Measurements from ENCODE around the gene GNG2. TPM values are rescaled to one million over a fixed set of nuclear protein-coding genes. Genes with fewer than 3 reads are reported as not detected.
A peak's percentile ranks its signal among the peaks of the same experiment; 100 is the strongest.

Gene GNG2
- polyA plus RNA-seq, 1 of the 3 experiments (the other 2 are of a cell fraction): 17.8 TPM

DNA sequence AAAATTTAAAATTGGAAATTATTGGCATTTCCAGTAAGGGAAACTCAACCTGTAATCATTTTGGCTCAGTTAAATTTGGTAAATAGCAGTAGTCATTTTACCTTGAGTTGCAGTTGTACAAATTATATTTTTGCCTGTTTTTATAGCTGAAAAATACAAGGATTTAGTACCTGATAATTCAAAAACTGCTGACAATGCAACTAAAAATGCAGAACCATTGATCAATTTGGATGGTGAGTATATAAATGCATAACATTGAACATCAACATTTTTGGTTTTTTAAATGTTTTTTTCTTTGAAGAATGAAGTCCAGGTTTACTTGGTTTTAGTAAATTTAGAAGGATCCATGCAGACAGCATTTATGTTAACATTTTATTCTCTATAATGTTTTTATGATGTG lies 137.9 kb downstream of the GNG2 start (continued):
- TF ChIP-seq, protein P1, sequence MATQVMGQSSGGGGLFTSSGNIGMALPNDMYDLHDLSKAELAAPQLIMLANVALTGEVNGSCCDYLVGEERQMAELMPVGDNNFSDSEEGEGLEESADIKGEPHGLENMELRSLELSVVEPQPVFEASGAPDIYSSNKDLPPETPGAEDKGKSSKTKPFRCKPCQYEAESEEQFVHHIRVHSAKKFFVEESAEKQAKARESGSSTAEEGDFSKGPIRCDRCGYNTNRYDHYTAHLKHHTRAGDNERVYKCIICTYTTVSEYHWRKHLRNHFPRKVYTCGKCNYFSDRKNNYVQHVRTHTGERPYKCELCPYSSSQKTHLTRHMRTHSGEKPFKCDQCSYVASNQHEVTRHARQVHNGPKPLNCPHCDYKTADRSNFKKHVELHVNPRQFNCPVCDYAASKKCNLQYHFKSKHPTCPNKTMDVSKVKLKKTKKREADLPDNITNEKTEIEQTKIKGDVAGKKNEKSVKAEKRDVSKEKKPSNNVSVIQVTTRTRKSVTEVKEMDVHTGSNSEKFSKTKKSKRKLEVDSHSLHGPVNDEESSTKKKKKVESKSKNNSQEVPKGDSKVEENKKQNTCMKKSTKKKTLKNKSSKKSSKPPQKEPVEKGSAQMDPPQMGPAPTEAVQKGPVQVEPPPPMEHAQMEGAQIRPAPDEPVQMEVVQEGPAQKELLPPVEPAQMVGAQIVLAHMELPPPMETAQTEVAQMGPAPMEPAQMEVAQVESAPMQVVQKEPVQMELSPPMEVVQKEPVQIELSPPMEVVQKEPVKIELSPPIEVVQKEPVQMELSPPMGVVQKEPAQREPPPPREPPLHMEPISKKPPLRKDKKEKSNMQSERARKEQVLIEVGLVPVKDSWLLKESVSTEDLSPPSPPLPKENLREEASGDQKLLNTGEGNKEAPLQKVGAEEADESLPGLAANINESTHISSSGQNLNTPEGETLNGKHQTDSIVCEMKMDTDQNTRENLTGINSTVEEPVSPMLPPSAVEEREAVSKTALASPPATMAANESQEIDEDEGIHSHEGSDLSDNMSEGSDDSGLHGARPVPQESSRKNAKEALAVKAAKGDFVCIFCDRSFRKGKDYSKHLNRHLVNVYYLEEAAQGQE (IDR thresholded peaks at IDR 0.05; ENCODE audit: low read depth, low read length): no peak
- TF ChIP-seq SMC3 (IDR thresholded peaks at IDR 0.05; ENCODE audit: low read depth, low read length): no peak

DNA sequence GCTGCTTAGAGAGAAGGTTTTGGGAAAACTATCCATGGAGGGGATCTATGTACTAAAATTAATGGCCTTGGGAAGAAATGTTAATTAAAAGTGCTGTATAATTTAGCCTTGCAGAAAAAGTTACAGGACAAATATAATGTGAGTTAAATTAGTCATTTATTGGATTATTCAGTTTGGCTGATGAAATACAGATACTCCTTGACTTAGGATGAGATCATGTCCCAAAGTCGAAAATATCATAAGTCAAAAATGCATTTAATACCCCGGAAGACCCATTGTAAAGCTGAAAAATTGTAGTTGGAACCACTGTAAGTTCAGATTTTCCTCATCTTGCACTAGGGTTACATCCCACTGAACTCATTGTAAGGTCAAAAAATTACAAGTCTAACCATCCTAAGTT lies 138.7 kb downstream of the GNG2 start:
- Histone ChIP-seq H3K4me1 (ENCODE audit: control insufficient read depth in 1 of 2, insufficient read depth in 2 of 2, low read depth in 1 of 2, low read length in 1 of 2) (peaks cover 0 to 17% of the 10 kb centered on the region in 2 experiments; a peak in 2 of 4 replicates), H3K9ac (peak overlapping the region; percentile 48; the same call in 1 of the 2 replicates), H3K27me3 (ENCODE audit: insufficient read depth) (no peaks in the 10 kb centered on the region), H2AFZ (ENCODE audit: low read depth) (no peak overlapping the region), H3K27ac (ENCODE audit: low read depth in 2 of 2, low read length in 1 of 2) (peak overlapping the region in 1 of 2 experiments; percentile 90; a peak in 2 of 4 replicates), H3K4me2 (peak overlapping the region; percentile 1; the same call in 1 of the 2 replicates), H3F3A (replicated peaks; ENCODE audit: insufficient read depth) (peaks cover 35% of the 10 kb centered on the region), H4K20me1 (ENCODE audit: insufficient read depth) (no peaks in the 10 kb centered on the region), H3K9me2 (no peaks in the 10 kb centered on the region), H3K36me3 (replicated peaks in 1 of 2; ENCODE audit: control insufficient read depth in 1 of 2, insufficient read depth in 2 of 2, low read length in 1 of 2) (peaks cover 74 to 97% of the 10 kb centered on the region in 2 experiments), H3K4me3 (ENCODE audit: low read depth in 2 of 2, low read length in 1 of 2) (no peak overlapping the region), H3K79me2 (ENCODE audit: insufficient read depth) (peaks cover 58% of the 10 kb centered on the region), H3K9me3 (no peaks in the 10 kb centered on the region)
- DNase-seq: no peak
- CTCF ChIA-PET: interaction anchor here (1.4 kb wide), 1 partner anchor 17 kb away, joined by 3 read pairs; no protein-coding TSS in a partner anchor
- POLR2A ChIA-PET: no interaction called here
- 36% methylated on average over 2 of the region's 2 CpGs for WGBS (ENCODE audit: low lambda C conversion rate)
- no peak for TF ChIP-seq MXI1 (IDR thresholded peaks at IDR 0.05; ENCODE audit: low read depth, low read length)
- TF ChIP-seq FOXM1 (IDR thresholded peaks at IDR 0.05; ENCODE audit: low read depth): no peak
- TF ChIP-seq FOXJ3 (CRISPR knock-in tag; IDR thresholded peaks at IDR 0.05): no peak
- TF ChIP-seq, protein P2, sequence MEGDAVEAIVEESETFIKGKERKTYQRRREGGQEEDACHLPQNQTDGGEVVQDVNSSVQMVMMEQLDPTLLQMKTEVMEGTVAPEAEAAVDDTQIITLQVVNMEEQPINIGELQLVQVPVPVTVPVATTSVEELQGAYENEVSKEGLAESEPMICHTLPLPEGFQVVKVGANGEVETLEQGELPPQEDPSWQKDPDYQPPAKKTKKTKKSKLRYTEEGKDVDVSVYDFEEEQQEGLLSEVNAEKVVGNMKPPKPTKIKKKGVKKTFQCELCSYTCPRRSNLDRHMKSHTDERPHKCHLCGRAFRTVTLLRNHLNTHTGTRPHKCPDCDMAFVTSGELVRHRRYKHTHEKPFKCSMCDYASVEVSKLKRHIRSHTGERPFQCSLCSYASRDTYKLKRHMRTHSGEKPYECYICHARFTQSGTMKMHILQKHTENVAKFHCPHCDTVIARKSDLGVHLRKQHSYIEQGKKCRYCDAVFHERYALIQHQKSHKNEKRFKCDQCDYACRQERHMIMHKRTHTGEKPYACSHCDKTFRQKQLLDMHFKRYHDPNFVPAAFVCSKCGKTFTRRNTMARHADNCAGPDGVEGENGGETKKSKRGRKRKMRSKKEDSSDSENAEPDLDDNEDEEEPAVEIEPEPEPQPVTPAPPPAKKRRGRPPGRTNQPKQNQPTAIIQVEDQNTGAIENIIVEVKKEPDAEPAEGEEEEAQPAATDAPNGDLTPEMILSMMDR (IDR thresholded peaks at IDR 0.05): no peak
- no peak for TF ChIP-seq ELF1 (IDR thresholded peaks at IDR 0.05)
- TF ChIP-seq, protein P3, sequence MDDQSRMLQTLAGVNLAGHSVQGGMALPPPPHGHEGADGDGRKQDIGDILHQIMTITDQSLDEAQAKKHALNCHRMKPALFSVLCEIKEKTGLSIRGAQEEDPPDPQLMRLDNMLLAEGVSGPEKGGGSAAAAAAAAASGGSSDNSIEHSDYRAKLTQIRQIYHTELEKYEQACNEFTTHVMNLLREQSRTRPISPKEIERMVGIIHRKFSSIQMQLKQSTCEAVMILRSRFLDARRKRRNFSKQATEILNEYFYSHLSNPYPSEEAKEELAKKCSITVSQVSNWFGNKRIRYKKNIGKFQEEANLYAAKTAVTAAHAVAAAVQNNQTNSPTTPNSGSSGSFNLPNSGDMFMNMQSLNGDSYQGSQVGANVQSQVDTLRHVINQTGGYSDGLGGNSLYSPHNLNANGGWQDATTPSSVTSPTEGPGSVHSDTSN (IDR thresholded peaks at IDR 0.05): peak; percentile 64; the same call in 1 of the 2 replicates
- no peak for TF ChIP-seq SMC3 (IDR thresholded peaks at IDR 0.05; ENCODE audit: low read depth, low read length)
- TF ChIP-seq TCF12 (IDR thresholded peaks at IDR 0.05): peak; percentile 82
- no peak for TF ChIP-seq NFIC (IDR thresholded peaks at IDR 0.05; ENCODE audit: borderline replicate concordance)
- TF ChIP-seq FOSL2 (IDR thresholded peaks at IDR 0.05; ENCODE audit: borderline replicate concordance, low read depth): peak; percentile 48; the same call in 1 of the 2 replicates
- no peak for TF ChIP-seq RXRA (IDR thresholded peaks at IDR 0.05; ENCODE audit: borderline replicate concordance, low read depth)
- TF ChIP-seq EZH2phosphoT487 (IDR thresholded peaks at IDR 0.05; ENCODE audit: borderline replicate concordance, low read depth): no peak
- TF ChIP-seq, protein P4, sequence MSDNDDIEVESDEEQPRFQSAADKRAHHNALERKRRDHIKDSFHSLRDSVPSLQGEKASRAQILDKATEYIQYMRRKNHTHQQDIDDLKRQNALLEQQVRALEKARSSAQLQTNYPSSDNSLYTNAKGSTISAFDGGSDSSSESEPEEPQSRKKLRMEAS (IDR thresholded peaks at IDR 0.05; ENCODE audit: low read depth): no peak
- no peak for TF ChIP-seq RAD21 (IDR thresholded peaks at IDR 0.05; ENCODE audit: low read length)
- TF ChIP-seq, protein P5, sequence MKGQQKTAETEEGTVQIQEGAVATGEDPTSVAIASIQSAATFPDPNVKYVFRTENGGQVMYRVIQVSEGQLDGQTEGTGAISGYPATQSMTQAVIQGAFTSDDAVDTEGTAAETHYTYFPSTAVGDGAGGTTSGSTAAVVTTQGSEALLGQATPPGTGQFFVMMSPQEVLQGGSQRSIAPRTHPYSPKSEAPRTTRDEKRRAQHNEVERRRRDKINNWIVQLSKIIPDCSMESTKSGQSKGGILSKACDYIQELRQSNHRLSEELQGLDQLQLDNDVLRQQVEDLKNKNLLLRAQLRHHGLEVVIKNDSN (IDR thresholded peaks at IDR 0.05; ENCODE audit: borderline replicate concordance, low read depth): no peak
- no peak for TF ChIP-seq TEAD4 (IDR thresholded peaks at IDR 0.05; ENCODE audit: borderline replicate concordance, insufficient read depth)
- TF ChIP-seq POLR2AphosphoS5 (IDR thresholded peaks at IDR 0.05; ENCODE audit: low read depth, low read length): no peak
- TF ChIP-seq GABPA (IDR thresholded peaks at IDR 0.05; ENCODE audit: low read depth): no peak
- TF ChIP-seq CHD2 (IDR thresholded peaks at IDR 0.05; ENCODE audit: low read length, partially characterized antibody): no peak
- TF ChIP-seq, protein P6, sequence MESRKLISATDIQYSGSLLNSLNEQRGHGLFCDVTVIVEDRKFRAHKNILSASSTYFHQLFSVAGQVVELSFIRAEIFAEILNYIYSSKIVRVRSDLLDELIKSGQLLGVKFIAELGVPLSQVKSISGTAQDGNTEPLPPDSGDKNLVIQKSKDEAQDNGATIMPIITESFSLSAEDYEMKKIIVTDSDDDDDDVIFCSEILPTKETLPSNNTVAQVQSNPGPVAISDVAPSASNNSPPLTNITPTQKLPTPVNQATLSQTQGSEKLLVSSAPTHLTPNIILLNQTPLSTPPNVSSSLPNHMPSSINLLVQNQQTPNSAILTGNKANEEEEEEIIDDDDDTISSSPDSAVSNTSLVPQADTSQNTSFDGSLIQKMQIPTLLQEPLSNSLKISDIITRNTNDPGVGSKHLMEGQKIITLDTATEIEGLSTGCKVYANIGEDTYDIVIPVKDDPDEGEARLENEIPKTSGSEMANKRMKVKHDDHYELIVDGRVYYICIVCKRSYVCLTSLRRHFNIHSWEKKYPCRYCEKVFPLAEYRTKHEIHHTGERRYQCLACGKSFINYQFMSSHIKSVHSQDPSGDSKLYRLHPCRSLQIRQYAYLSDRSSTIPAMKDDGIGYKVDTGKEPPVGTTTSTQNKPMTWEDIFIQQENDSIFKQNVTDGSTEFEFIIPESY (IDR thresholded peaks at IDR 0.05; ENCODE audit: borderline replicate concordance, low read depth): no peak
- no peak for TF ChIP-seq RFX5 (IDR thresholded peaks at IDR 0.05; ENCODE audit: low read length)
- TF ChIP-seq NRF1 (IDR thresholded peaks at IDR 0.05; ENCODE audit: low read depth, low read length): no peak
- no peak for TF ChIP-seq YY1 (IDR thresholded peaks at IDR 0.05; ENCODE audit: low read depth)

Data from SK-N-SH (cell line).